LNCAP (cell line): ENCODE measurements around the gene OPRL1.
A peak's percentile ranks its signal among the peaks of the same experiment; 100 is the strongest.

Source experiments
- TF ChIP-seq, protein P1 (sequence below): fragments of 450-650 bp; IDR thresholded peaks from 2 replicates; pipeline ENCODE4 v1.5.1; 2017; ENCODE audit warnings: mild to moderate bottlenecking

OPRL1 gene

GRCh38 chr20:64079273-64080012 is 439 bp upstream of the OPRL1 start, which contains the start of gene RGS19:
RGS19 (minus strand) TSS chr20:64079518; CDS start chr20:64076886, 2,632 bp downstream.
- TF ChIP-seq, protein P1, sequence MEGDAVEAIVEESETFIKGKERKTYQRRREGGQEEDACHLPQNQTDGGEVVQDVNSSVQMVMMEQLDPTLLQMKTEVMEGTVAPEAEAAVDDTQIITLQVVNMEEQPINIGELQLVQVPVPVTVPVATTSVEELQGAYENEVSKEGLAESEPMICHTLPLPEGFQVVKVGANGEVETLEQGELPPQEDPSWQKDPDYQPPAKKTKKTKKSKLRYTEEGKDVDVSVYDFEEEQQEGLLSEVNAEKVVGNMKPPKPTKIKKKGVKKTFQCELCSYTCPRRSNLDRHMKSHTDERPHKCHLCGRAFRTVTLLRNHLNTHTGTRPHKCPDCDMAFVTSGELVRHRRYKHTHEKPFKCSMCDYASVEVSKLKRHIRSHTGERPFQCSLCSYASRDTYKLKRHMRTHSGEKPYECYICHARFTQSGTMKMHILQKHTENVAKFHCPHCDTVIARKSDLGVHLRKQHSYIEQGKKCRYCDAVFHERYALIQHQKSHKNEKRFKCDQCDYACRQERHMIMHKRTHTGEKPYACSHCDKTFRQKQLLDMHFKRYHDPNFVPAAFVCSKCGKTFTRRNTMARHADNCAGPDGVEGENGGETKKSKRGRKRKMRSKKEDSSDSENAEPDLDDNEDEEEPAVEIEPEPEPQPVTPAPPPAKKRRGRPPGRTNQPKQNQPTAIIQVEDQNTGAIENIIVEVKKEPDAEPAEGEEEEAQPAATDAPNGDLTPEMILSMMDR, result no peak

DNA sequence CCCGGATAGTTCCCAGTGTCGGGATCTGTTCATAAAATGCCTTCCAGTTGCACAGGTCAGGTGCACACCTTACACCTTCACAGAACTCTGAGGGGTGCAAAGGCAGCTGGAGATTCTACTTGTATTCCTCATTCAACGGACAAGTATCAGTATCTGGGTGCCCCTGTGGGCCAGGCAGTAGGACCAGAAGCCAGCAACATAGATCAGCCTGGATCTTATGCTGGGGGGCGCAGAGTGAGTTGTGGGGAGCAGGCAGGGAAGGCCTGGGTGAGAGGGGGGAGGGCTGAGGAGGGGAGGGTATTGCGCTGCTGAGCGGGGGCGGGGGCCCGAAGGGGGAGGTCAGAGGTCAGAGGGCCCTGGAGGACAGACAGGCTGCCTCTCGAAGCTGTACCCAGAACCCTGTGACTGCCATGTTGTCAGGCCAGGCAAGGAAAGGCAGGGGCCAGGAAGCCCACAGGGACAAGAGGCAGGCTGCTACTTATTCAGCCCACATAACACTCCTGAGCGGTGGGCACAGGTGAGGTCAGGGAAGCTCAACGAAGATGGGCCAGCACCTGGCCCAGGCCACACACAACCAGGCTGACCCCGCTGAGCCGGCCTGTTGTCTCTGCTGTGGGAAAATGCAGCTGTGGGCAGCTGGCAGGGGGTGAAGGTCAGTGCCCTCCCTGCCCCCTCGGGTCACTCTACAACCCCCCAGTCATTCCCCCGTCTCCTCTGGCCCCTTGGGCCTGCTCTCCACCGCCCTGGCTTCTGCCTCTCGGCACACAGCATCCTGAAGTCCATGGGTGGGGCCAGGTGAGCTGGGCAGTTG is 1.1 kb downstream of the OPRL1 start:
- TF ChIP-seq, protein P1, result no peak

DNA sequence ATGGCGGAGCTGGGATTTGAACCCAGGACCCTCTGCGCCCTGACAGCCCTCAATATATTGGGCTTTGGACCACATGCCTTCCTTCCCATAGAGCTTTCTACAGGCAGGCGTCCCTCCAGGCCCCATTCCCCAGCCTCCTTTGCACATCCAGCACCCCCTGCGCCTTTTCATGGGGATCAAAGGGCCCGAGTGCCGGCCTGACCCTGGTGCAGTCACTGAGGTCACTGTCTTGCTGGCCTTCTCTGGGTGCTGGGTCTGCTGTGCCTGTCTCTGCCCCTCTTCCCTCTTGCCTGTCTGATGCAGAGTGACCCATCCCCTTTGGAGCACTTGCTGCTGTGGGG is 1.7 kb downstream of the OPRL1 start:
- TF ChIP-seq, protein P1, result no peak

GRCh38 chr20:64082126-64082731 is 2.3 kb downstream of the OPRL1 start:
- TF ChIP-seq, protein P1, result no peak

DNA sequence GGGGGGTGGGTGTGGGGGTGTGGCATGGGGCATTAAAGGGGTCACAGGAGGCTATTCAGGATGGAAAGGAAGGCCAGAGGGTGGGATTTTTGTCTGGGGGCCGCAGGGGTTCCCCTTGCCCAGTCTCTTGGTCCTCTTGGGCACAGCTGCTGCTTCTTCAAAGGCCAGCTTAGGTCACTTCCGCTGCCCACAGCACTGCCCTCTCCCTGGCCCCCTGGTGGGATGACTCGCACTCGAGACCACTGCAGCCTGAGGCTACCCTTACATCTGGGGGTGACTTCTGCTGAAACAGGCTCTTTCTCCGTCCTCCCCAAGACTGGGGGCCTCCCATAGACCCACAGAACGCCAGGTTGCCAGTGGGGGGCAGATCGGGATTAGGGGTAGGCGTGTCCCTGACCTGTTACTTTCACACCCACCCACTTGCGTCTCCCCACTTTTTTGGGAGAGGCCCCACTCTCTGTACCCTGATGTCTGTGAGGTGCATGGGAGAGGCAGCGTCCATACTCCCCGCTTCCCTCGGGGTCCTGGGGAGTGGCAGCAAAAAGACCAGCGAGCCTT is 3.0 kb downstream of the OPRL1 start:
- TF ChIP-seq, protein P1, result no peak

DNA sequence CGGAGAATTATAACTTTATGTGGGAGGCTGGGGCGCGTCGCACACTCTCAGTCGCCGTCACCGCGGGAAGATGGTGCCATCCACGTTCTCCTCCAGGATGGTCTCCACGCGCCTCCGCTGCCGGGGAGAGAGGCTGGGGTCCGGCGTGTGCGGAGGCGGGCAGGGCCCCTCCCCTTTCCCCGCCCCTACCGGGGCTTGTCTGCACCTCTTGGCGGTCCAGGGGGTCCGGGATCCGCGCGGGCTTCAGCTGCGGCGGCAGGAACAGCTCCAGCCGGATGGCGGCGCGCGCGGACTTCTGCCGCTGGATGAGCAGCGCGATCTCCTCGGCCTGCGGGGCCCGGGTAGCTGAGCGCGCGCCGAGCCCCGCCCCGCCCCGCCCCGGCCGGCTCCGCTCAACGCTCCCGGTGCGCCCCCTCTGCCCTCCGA is 3.5 kb downstream of the OPRL1 start:
- TF ChIP-seq, protein P1, result peak; percentile 80
